Nucleus accumbens (tissue), 56 donors: ENCODE data around the gene HMCN2.

ENCODE experiments used
- DNase-seq, 56 donors: peaks; one replicate each; lab custom pipeline; 2025; lab: John Stamatoyannopoulos, UW

Gene HMCN2

DNA sequence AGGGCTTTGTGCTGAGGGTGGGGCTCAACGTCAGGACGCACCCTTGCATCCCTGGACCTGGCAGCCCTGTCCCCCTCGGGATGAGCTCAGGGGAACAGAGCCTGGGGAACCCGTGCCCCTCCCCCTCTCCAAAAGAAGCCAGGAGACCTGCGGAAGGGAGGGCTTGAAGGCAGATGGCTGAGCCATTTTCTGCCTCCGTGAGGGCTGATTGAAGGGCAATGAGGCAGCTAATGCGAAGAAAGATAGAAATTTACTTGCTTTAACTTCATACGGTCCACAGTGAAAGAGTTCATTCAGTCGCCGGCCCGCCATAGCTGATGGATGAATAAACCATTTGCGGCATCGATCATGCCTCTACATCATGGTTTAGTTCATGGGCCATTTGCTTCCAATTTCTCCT, 208.0 kb downstream of the HMCN2 start:
- DNase-seq: no peak

- no peak for DNase-seq
Measured at GRCh38 chr9:130474106-130474505, 208.5 kb downstream of the HMCN2 start.

- peak in 6 of 56 donors; percentile 4 to 34 (median 15) for DNase-seq
Measured at GRCh38 chr9:130476151-130476730, 210.7 kb downstream of the HMCN2 start.

GRCh38 chr9:130477564-130477963, 212.0 kb downstream of the HMCN2 start:
- no peak for DNase-seq

DNA sequence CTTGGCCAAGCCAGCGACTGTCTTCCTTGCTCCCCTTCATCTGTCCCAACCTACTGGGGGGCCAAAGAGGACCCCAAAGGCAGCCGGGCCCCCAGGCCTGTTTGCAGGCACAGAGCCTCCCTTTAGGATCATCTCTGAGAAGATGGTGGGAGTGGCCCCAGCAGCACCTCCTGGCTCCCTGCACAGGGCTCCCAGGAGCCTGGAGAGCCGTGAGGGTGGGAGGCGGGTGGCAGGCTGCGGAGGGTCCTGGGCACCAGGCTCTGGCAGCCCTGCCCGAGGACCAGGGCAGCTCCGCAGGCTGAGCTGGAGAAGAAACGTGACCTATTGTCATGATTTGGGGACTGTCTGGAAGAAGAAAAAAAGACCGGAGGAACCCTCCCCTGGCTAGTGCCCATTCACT, 212.6 kb downstream of the HMCN2 start:
- no peak for DNase-seq

DNA sequence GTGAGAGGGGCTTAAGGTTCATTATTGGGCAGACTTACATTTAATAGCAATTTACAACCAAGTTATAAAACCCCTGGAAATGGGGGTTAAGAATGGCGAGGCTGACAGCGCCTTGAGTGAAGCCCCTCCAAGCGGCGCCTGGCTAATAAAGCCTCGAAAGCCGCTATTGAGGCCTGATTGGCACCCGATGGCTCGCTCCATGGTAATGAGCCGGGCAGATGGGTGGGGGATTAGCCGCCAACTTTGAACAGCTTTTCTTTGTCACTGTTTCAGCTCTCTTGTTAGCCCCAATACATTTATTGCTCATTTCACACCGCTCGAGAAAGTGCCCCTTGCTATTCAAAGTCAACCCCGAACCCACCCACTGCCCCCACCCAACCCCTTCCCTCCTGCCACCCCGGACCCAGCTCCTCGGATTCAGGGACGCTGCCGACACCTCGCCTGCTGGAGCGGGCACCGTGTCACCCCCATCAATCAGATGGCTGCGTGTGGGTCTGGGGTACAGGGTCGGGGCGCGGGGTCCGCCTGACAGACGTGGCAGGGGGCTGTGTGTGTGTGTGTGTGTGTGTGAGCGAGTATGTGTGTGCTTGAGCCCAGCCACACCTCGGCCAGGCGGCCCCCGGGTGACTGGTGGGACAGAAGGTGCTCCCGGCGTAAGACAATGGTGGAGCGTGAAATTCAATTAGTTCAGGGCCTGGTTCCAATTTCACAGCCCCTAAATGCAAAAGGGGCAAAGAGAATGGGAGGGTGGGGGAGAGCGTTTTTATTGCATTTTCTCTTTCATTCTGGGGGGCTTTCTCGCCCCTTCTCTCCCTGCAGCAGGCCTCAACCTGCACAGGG, 213.4 kb downstream of the HMCN2 start:
- peak in 1 of 56 donors; percentile 4 for DNase-seq

GRCh38 chr9:130479587-130479986, 214.0 kb downstream of the HMCN2 start:
- DNase-seq: no peak

DNA sequence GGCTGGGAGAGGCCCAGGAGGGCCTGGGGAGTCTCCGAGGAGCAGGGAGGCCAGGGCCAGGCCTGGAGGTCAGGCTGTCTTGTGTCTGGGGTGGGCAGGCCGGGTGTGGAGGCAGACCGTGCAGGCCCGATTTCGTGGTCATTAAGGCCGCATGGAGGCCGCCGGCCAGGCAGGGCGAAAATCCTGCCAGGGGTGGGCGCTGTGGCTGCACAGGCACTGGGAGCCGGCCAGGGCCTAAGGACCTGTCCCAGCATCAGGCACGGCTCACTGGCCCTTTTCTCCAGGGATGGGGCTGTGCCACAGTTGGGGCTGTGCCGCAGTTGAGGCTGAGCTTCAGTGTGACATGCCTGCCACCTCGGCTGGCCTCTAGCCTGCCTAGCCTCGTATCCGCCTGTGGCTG, 215.1 kb downstream of the HMCN2 start:
- peak in 10 of 56 donors; percentile 3 to 60 (median 24) for DNase-seq

- DNase-seq: no peak
Measured at GRCh38 chr9:130482463-130482862, 216.9 kb downstream of the HMCN2 start.

DNA sequence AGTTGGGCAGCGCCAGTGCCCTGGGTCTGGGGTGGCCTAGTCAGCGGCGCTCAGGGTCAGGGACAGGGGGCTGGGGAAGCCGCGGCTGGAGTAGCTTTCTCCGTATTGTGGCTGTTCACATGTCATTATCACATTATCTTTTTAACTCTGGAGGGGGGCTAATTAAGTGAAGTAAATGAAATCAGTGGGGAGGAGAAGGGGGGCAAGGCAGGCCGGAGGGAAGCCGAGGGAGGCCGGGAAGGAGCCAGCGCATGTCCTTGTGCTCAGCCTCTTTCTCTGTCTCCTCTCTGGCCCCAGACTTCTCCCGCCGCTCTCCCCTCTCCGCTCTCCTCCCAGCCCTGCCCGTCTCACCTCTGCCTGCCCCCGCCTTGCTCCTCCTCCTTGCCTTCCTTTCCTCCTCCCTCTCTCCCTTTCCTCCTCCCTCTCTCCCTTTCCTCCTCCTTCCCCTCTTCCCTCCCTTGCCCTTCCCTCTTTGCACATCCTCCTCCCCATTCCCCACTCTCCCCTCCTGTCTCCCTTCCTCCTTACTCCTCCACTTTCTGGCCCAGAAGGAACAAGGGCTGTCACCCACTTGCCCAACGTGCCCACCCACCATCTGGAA, 217.9 kb downstream of the HMCN2 start:
- no peak for DNase-seq
